Endothelial cell of umbilical vein (primary cell): ENCODE results near the gene ADAMTS19. TPM values are rescaled to one million over a fixed set of nuclear protein-coding genes. Genes with fewer than 3 reads are reported as not detected.

Source experiments
- BruUV-seq: library from RNA; stranded (reverse); fragments of 400-500 nt; replicated peaks from 2 replicates; lab custom pipeline; 2021; lab: Mats Ljungman, UMichigan
- CTCF ChIA-PET: fragments of 300-600, 350-600 bp; sonication (Branson Sonifier 250); formaldehyde crosslinking; loops from one replicate; lab custom pipeline; 2021; ENCODE audit warnings: antibody characterized with exemption, inconsistent platforms; lab: Charles Lee
- POLR2A ChIA-PET: fragments of 300-600, 350-600 bp; sonication (Branson Sonifier 250); formaldehyde crosslinking; loops from one replicate; lab custom pipeline; 2021; ENCODE audit warnings: antibody characterized with exemption, inconsistent platforms; lab: Charles Lee
- DNase-seq: peaks from one replicate; pipeline ENCODE4 v3.0.0-alpha.2; 2011; ENCODE audit warnings: low read depth, low spot score
- FAIRE-seq: peaks from 2 replicates; lab custom pipeline; 2011; peaks lifted over from hg19 to GRCh38; lab: Jason Lieb, UNC
- H2AFZ ChIP-seq: 2 replicates; pipeline ENCODE4 v1.6.0; 2012; ENCODE audit warnings: low read depth, low read length, control low read depth, inconsistent platforms
- H3K27ac ChIP-seq: 2 replicates; pipeline ENCODE4 v1.5.1; 2011; ENCODE audit warnings: low read depth, mild to moderate bottlenecking, control low read depth, low read length, moderate library complexity; ENCODE audit not compliant: insufficient read depth
- H3K27me3 ChIP-seq, 2 experiments: 2 replicates each; pipeline versions ENCODE4 v1.6.0 to v1.6.1; 2011; ENCODE audit warnings: low read length in 2 of 2, mixed read lengths in 1 of 2; ENCODE audit not compliant: control insufficient read depth in 2 of 2, insufficient read depth in 2 of 2
- H3K36me3 ChIP-seq, 2 experiments: 2 replicates in 1 of 2; 3 replicates in 1 of 2; pipeline ENCODE4 v1.5.1; 2011; ENCODE audit warnings: low read length in 2 of 2, mild to moderate bottlenecking in 1 of 2, moderate library complexity in 1 of 2; ENCODE audit not compliant: control insufficient read depth in 2 of 2, insufficient read depth in 2 of 2; ENCODE audit errors: extremely low read depth in 1 of 2
- H3K4me1 ChIP-seq: 3 replicates; pipeline ENCODE4 v1.5.1; 2011; ENCODE audit warnings: mild to moderate bottlenecking, low read length; ENCODE audit not compliant: control insufficient read depth, insufficient read depth; ENCODE audit errors: extremely low read depth
- H3K4me2 ChIP-seq: 2 replicates; pipeline ENCODE4 v1.6.1; 2011; ENCODE audit warnings: low read length, control low read depth, mixed read lengths; ENCODE audit not compliant: insufficient read depth
- H3K4me3 ChIP-seq, 3 experiments: fragments of 200-600 bp in 1 of 3; sonication (generic), shearing (Covaris generic) in 1 of 3; replicated peaks in 1 of 3; 2 replicates each; pipeline ENCODE4 v1.5.1; 2011 to 2016; ENCODE audit warnings: control low read depth in 3 of 3, low read length in 3 of 3, mild to moderate bottlenecking in 2 of 3, inconsistent platforms in 1 of 3, low read depth in 1 of 3, moderate library complexity in 1 of 3; ENCODE audit not compliant: insufficient read depth in 1 of 3
- H3K79me2 ChIP-seq: 2 replicates; pipeline ENCODE4 v1.6.0; 2012; ENCODE audit warnings: low read length, inconsistent platforms; ENCODE audit not compliant: control insufficient read depth, insufficient read depth
- H3K9ac ChIP-seq: replicated peaks from 2 replicates; pipeline ENCODE3; 2011; ENCODE audit warnings: low read length, control low read depth; ENCODE audit not compliant: insufficient read depth; ENCODE audit errors: extremely low read depth
- H3K9me1 ChIP-seq: replicated peaks from 3 replicates; pipeline ENCODE4 v1.6.0; 2011; ENCODE audit warnings: mild to moderate bottlenecking, low read length; ENCODE audit not compliant: control insufficient read depth, insufficient read depth; ENCODE audit errors: extremely low read depth
- H3K9me3 ChIP-seq: replicated peaks from 2 replicates; pipeline ENCODE4 v1.5.1; 2012; ENCODE audit warnings: low read length, inconsistent platforms; ENCODE audit not compliant: control insufficient read depth, insufficient read depth
- H4K20me1 ChIP-seq: replicated peaks from 2 replicates; pipeline ENCODE3; 2011; ENCODE audit warnings: mild to moderate bottlenecking, low read length; ENCODE audit not compliant: control insufficient read depth, insufficient read depth; ENCODE audit errors: extremely low read depth
- EZH2 ChIP-seq: IDR thresholded peaks from 2 replicates; pipeline ENCODE4 v1.6.1; 2012; ENCODE audit warnings: borderline replicate concordance, low read depth, mild to moderate bottlenecking, moderate library complexity, low read length, inconsistent platforms; ENCODE audit not compliant: severe bottlenecking
- FOS ChIP-seq: IDR thresholded peaks from 2 replicates; pipeline ENCODE4 v1.6.1; 2011; ENCODE audit warnings: mild to moderate bottlenecking, low read length, moderate library complexity, borderline replicate concordance; ENCODE audit not compliant: insufficient read depth
- GATA2 ChIP-seq: IDR thresholded peaks from 2 replicates; pipeline ENCODE4 v1.7.0; 2011; ENCODE audit warnings: low read depth, mild to moderate bottlenecking, moderate library complexity, mixed read lengths, low read length; ENCODE audit not compliant: insufficient read length, insufficient read depth
- JUN ChIP-seq: IDR thresholded peaks from 2 replicates; pipeline ENCODE4 v1.6.1; 2011; ENCODE audit warnings: borderline replicate concordance, low read depth; ENCODE audit not compliant: insufficient read length, insufficient read depth
- MAX ChIP-seq: IDR thresholded peaks from 2 replicates; pipeline ENCODE4 v1.6.1; 2011; ENCODE audit not compliant: insufficient read depth, insufficient read length
- MYC ChIP-seq: IDR thresholded peaks from one replicate; pipeline ENCODE4 v1.6.1; 2011; ENCODE audit warnings: mild to moderate bottlenecking, low read depth, low read length
- POLR2A ChIP-seq: IDR thresholded peaks from 2 replicates; pipeline ENCODE4 v1.6.1; 2012; ENCODE audit warnings: low read depth, mild to moderate bottlenecking, control low read depth, low read length
- POLR2AphosphoS5 ChIP-seq: IDR thresholded peaks from 2 replicates; pipeline ENCODE4 v1.6.1; 2012; ENCODE audit warnings: low read depth, mild to moderate bottlenecking, control low read depth, low read length, moderate library complexity; ENCODE audit not compliant: insufficient read depth
- dilution Hi-C: fragments of 300-500 bp; cut with MboI; formaldehyde crosslinking; loops from one replicate; pipeline ENCODE4 v1.15.0; 2019; ENCODE audit warnings: low sequenced_read_pairs; ENCODE audit not compliant: extremely low pct_ligation_motif_present
- intact Hi-C: fragments of 100-400 bp; cut with micrococcal nuclease; formaldehyde crosslinking; loops from one replicate; pipeline ENCODE4 v1.10.0; 2022
- polyA plus RNA-seq, 4 experiments: library from polyadenylated mRNA; depleted of rRNA in 3 of 4; stranded (reverse) in 3 of 4; unstranded in 1 of 4; fragments of >200 nt; gene quantifications; 2 replicates each; pipeline versions ENCODE4 v1.2.1 to v1.2.3, GENCODE V29; 2011 to 2012; ENCODE audit warnings: missing spikeins in 1 of 4
- total RNA-seq: library from RNA; stranded (reverse); gene quantifications from 2 replicates; pipeline ENCODE4 v1.2.3, GENCODE V29; 2021
- TF ChIP-seq, protein P1 (sequence below), 2 donors: IDR thresholded peaks; 1 replicate in 1 of 2; 2 replicates in 1 of 2; pipeline ENCODE4 v1.5.1; 2011; ENCODE audit warnings: low read length in 2 of 2, mild to moderate bottlenecking in 2 of 2, moderate library complexity in 2 of 2, control low read depth in 1 of 2, inconsistent platforms in 1 of 2, low read depth in 1 of 2; ENCODE audit not compliant: insufficient read depth in 1 of 2; ENCODE audit errors: extremely low read depth in 1 of 2

Gene ADAMTS19
- total and polyA plus RNA-seq, 2 donors (not counting 3 experiments of a cell fraction or from before 2014, with no cell fraction given), result not detected

- no peaks in the 10 kb centered on the region for H3K9me1 ChIP-seq
- H3K9ac ChIP-seq, result no peak overlapping the region
- TF ChIP-seq MAX (no peak), MYC (no peak), POLR2A (no peak), EZH2 (no peak), JUN (no peak), POLR2AphosphoS5 (no peak), GATA2 (no peak), FOS (no peak)
- TF ChIP-seq, protein P1, sequence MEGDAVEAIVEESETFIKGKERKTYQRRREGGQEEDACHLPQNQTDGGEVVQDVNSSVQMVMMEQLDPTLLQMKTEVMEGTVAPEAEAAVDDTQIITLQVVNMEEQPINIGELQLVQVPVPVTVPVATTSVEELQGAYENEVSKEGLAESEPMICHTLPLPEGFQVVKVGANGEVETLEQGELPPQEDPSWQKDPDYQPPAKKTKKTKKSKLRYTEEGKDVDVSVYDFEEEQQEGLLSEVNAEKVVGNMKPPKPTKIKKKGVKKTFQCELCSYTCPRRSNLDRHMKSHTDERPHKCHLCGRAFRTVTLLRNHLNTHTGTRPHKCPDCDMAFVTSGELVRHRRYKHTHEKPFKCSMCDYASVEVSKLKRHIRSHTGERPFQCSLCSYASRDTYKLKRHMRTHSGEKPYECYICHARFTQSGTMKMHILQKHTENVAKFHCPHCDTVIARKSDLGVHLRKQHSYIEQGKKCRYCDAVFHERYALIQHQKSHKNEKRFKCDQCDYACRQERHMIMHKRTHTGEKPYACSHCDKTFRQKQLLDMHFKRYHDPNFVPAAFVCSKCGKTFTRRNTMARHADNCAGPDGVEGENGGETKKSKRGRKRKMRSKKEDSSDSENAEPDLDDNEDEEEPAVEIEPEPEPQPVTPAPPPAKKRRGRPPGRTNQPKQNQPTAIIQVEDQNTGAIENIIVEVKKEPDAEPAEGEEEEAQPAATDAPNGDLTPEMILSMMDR (IDR thresholded peaks at IDR 0.05; ENCODE audit: extremely low read depth in 1 of 2, insufficient read depth in 1 of 2, low read depth in 1 of 2, low read length in 2 of 2), result no peak
- H3K36me3 ChIP-seq, result no peaks in the 10 kb centered on the region
- CTCF ChIA-PET, result no interaction called here
- dilution Hi-C loops (no loop called here), intact Hi-C loops (no loop called here)
- H4K20me1 ChIP-seq, result no peaks in the 10 kb centered on the region
- no peaks in the 10 kb centered on the region for H3K27me3 ChIP-seq
- DNase-seq, result no peak
- no peaks in the 10 kb centered on the region for H3K9me3 ChIP-seq
- no peaks in the 10 kb centered on the region for H3K79me2 ChIP-seq
- no peak overlapping the region for H3K27ac ChIP-seq
- no TSS peak for BruUV-seq
- no peak overlapping the region for H3K4me3 ChIP-seq
- POLR2A ChIA-PET, result no interaction called here
- H2AFZ ChIP-seq, result no peak overlapping the region
- H3K4me2 ChIP-seq, result no peak overlapping the region
- no peaks in the 10 kb centered on the region for H3K4me1 ChIP-seq
- no peak for FAIRE-seq
These were observed 12.1 kb upstream of the ADAMTS19 start for GRCh38 chr5:129447968-129448367.
